A673 (cell line): ENCODE data around the gene CDKN3. TPM values are rescaled to one million over a fixed set of nuclear protein-coding genes. Genes with fewer than 3 reads are reported as not detected.

Experiments used
- BruUV-seq: library from RNA; stranded (reverse); fragments of 400-500 nt; replicated peaks from 2 replicates; lab custom pipeline; 2021; lab: Mats Ljungman, UMichigan
- CTCF ChIA-PET: fragments of 300-600 bp; sonication (Branson Sonifier 250); formaldehyde crosslinking; loops from one replicate; lab custom pipeline; 2022; ENCODE audit warnings: antibody characterized with exemption; lab: Charles Lee
- POLR2A ChIA-PET: fragments of 300-600 bp; sonication (Branson Sonifier 250); formaldehyde crosslinking; loops from one replicate; lab custom pipeline; 2022; ENCODE audit warnings: antibody characterized with exemption; ENCODE audit not compliant: low non-redundant PET; lab: Charles Lee
- DNase-seq: peaks from one replicate; pipeline ENCODE4 v3.0.0-alpha.2; 2015; ENCODE audit warnings: low spot score
- H3K27ac ChIP-seq: fragments of 200-600 bp; sonication (generic); 2 replicates; pipeline ENCODE4 v1.5.1; 2016; ENCODE audit warnings: mixed run types, low read depth, mild to moderate bottlenecking, mixed read lengths, antibody characterized with exemption, low read length; ENCODE audit not compliant: poor library complexity, severe bottlenecking
- H3K27me3 ChIP-seq: fragments of 200-600 bp; sonication (generic); replicated peaks from 2 replicates; pipeline ENCODE4 v1.6.1; 2017; ENCODE audit warnings: mixed run types, low read depth, mild to moderate bottlenecking, mixed read lengths, antibody characterized with exemption, low read length; ENCODE audit not compliant: insufficient read depth, poor library complexity
- H3K36me3 ChIP-seq: fragments of 200-600 bp; sonication (generic); 2 replicates; pipeline ENCODE4 v1.6.1; 2016; ENCODE audit warnings: mixed run types, mild to moderate bottlenecking, mixed read lengths, antibody characterized with exemption, low read length; ENCODE audit not compliant: insufficient read depth, poor library complexity, severe bottlenecking
- H3K4me1 ChIP-seq: fragments of 200-600 bp; sonication (generic); 2 replicates; pipeline ENCODE4 v1.6.1; 2017; ENCODE audit warnings: mixed run types, mild to moderate bottlenecking, mixed read lengths, antibody characterized with exemption, low read length; ENCODE audit not compliant: insufficient read depth, poor library complexity, severe bottlenecking
- H3K4me3 ChIP-seq: fragments of 200-600 bp; sonication (generic); 2 replicates; pipeline ENCODE4 v1.5.1; 2016; ENCODE audit warnings: low read depth, mixed run types, mild to moderate bottlenecking, mixed read lengths, low read length; ENCODE audit not compliant: poor library complexity, severe bottlenecking
- H3K9me3 ChIP-seq: fragments of 200-600 bp; sonication (generic); 2 replicates; pipeline ENCODE4 v1.6.1; 2016; ENCODE audit warnings: mixed run types, low read depth, mild to moderate bottlenecking, mixed read lengths, antibody characterized with exemption, low read length; ENCODE audit not compliant: poor library complexity, severe bottlenecking
- EZH2 ChIP-seq: fragments of 200-600 bp; sonication (generic); IDR thresholded peaks from 2 replicates; pipeline ENCODE4 v1.6.1; 2017; ENCODE audit warnings: borderline replicate concordance, low read depth, mild to moderate bottlenecking, mixed read lengths, antibody characterized with exemption, low read length; ENCODE audit not compliant: poor library complexity, severe bottlenecking
- intact Hi-C: fragments of 100-400 bp; cut with micrococcal nuclease; formaldehyde crosslinking; loops from one replicate; pipeline ENCODE4 v1.10.0; 2022; ENCODE audit not compliant: unreplicated experiment
- total RNA-seq: library from RNA; stranded (reverse); gene quantifications from 2 replicates; pipeline ENCODE4 v1.2.3, GENCODE V29; 2021
- TF ChIP-seq, protein P1 (sequence below): fragments of 300-800, 200-600 bp; sonication (generic); conservative IDR thresholded peaks from 2 replicates; pipeline ENCODE4 v1.5.1; 2017; ENCODE audit warnings: low read depth, mild to moderate bottlenecking, antibody characterized with exemption, low read length, moderate library complexity, mixed read lengths

CDKN3 gene
- total RNA-seq, 1 experiment from 2014 or later: 108 TPM

DNA sequence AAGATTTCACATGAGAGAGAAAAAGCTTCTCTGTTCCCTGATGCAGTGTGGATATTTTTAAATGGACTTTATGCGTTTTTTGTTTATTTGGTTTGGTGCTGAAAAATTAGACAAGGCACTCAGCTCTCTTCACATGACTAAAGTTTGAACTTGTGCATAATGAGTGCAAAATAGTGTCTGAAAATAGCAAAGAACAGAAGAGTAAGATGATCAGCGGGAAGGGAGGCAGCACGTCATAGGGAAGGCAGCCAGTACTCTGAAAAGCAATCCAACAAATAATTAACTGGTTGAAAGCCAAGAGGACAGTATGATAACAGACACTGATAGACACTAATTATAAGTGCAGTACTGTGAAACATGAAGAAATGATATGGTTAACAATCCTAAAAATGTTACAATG lies 46.6 kb upstream of the CDKN3 start:
- no TSS peak for BruUV-seq
- ChIA-PET CTCF (no interaction called here), POLR2A (interaction anchor here (0.6 kb wide), 1 partner anchor 404 kb away, joined by 3 read pairs; no protein-coding TSS in a partner anchor)
- Histone ChIP-seq H3K4me3 (no peak overlapping the region), H3K9me3 (no peaks in the 10 kb centered on the region), H3K4me1 (peaks cover 12% of the 10 kb centered on the region), H3K27ac (no peak overlapping the region), H3K36me3 (no peaks in the 10 kb centered on the region), H3K27me3 (no peaks in the 10 kb centered on the region)
- no peak for DNase-seq
- intact Hi-C loops: no loop called here
- TF ChIP-seq, protein P1, sequence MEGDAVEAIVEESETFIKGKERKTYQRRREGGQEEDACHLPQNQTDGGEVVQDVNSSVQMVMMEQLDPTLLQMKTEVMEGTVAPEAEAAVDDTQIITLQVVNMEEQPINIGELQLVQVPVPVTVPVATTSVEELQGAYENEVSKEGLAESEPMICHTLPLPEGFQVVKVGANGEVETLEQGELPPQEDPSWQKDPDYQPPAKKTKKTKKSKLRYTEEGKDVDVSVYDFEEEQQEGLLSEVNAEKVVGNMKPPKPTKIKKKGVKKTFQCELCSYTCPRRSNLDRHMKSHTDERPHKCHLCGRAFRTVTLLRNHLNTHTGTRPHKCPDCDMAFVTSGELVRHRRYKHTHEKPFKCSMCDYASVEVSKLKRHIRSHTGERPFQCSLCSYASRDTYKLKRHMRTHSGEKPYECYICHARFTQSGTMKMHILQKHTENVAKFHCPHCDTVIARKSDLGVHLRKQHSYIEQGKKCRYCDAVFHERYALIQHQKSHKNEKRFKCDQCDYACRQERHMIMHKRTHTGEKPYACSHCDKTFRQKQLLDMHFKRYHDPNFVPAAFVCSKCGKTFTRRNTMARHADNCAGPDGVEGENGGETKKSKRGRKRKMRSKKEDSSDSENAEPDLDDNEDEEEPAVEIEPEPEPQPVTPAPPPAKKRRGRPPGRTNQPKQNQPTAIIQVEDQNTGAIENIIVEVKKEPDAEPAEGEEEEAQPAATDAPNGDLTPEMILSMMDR: no peak

DNA sequence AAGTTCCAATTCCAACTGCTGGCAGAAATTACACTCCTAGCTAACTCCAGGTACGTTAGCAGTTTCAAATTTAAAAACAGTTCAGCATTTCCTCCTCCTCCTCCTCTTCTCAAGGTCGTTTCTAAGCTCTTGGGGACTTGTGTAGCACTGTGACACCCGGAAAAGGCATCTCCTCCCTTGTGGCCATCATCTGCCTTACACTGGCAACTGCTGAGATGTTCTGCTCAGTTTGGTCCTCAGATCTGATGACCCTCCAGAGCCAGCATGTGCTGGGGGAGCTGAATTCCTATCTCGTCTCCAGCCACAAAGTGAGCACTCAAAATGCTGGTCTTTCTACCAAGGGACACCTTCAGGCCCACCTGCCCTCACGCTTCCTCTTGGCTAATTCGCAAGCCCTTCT lies 43.5 kb upstream of the CDKN3 start:
- peaks cover 12% of the 10 kb centered on the region for H3K4me1 ChIP-seq
- H3K4me3 ChIP-seq: no peak overlapping the region
- H3K27me3 ChIP-seq: no peaks in the 10 kb centered on the region
- H3K9me3 ChIP-seq: no peaks in the 10 kb centered on the region
- H3K36me3 ChIP-seq: no peaks in the 10 kb centered on the region
- CTCF ChIA-PET: no interaction called here
- TF ChIP-seq, protein P1: no peak
- TF ChIP-seq EZH2: no peak
- POLR2A ChIA-PET: no interaction called here
- BruUV-seq: no TSS peak
- intact Hi-C loops: no loop called here
- no peak for DNase-seq
- no peak overlapping the region for H3K27ac ChIP-seq

DNA sequence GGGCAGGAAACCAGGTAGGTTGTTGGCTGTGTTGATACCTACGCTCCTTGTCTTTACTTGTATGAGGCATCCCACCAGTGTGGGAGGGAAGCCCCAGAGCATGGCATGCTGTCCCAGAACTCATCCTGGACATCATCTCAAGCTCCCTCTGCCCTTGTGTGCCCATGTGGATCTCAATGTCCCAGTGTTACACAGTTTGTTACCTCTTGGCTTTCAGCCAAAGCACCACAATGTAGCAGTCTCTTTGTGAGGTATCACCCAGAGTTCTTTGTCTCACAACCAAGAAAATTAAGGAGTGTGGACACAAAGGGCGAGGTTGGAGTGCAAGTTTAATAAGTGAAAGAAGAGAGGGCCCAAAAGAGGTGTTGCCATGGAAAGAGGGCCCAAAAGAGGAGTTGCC lies 43.1 kb upstream of the CDKN3 start:
- BruUV-seq: no TSS peak
- H3K4me3 ChIP-seq: no peak overlapping the region
- TF ChIP-seq EZH2: no peak
- TF ChIP-seq, protein P1: no peak
- H3K27ac ChIP-seq: no peak overlapping the region
- H3K4me1 ChIP-seq: peaks cover 12% of the 10 kb centered on the region
- no peaks in the 10 kb centered on the region for H3K27me3 ChIP-seq
- no peak for DNase-seq
- intact Hi-C loops: no loop called here
- no peaks in the 10 kb centered on the region for H3K9me3 ChIP-seq
- ChIA-PET POLR2A (no interaction called here), CTCF (no interaction called here)
- H3K36me3 ChIP-seq: no peaks in the 10 kb centered on the region
